Limb (tissue), 2 donors: ENCODE measurements around the gene MICAL3.

ENCODE experiments used
- DNase-seq, 2 donors: peaks; one replicate each; pipeline ENCODE4 v3.0.0-alpha.2; 2016; ENCODE audit errors: extremely low spot score in 2 of 2

The MICAL3 gene

GRCh38 chr22:17931400-17931825, 92.9 kb downstream of the MICAL3 start:
- no peak for DNase-seq

- no peak for DNase-seq
These were observed 93.7 kb downstream of the MICAL3 start for GRCh38 chr22:17930455-17931313.

DNA sequence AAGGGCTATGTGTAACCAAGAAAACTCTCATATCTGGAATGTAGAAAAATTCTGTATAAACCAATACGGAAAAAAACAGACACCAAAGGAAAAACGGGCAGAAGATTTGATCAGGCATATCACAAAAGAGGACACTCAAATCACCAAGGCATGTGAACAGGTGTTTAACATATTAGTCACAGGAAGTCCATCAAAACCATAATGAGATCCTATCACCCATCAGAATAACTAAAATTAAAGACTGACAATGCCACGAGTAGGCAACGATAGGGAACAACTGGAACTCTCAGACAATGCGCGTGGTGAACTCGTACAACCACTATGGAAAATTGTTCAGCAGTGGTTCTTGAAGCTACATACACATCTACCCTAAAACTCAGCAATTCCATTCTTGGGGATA, 94.5 kb downstream of the MICAL3 start:
- DNase-seq, result no peak

- no peak for DNase-seq
These were observed 96.0 kb downstream of the MICAL3 start for GRCh38 chr22:17928391-17928790.

DNA sequence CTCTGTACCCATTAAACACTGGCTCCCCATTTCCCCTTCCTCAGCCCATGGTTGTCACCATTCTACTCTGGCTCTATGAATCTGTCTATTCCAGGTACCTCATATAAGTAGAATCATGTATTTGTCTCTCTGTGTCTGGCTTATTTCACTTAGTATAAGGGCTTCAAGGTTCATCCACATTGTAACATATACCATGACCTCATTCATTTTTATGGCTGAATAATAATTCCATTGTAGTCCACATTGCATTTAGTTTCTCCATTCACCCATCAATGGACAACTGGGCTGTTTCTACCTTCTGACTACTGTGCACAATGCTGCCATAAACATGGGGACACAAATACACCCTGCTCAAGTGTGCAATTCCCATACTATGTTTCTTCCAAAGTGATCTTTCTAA, 97.3 kb downstream of the MICAL3 start:
- no peak for DNase-seq

- no peak for DNase-seq
These were observed 97.8 kb downstream of the MICAL3 start for GRCh38 chr22:17926516-17926915.

- DNase-seq, result no peak
These were observed 98.9 kb downstream of the MICAL3 start for GRCh38 chr22:17925431-17925841.

DNA sequence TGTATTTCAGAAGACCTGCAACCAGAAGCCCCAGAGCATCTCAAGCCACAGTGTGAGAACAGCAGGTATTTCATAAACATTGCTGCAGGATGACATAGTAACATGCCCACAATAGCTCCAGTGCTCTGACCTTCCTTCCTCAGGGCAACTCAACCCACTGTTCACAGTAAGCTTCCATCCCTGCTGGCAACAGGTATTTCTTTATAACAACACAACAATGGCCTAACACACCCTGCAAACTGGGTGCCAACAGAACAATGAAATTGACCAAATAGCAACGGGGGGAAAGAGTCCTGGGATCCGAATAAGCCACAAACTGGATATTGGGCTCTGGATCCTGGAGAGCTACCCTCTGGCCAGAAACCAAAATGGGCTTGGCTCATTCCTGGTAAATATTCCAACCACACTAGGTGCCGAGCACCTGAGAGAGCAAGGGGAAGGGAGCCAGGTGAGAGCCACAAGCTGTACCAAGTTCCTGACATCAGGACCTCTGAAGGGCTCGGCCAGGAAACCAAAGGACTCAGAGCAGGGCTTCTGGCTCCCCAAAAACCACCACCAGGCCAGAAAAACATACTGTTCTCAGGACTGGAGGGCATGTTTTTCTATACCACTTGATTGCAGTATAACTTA, 99.5 kb downstream of the MICAL3 start:
- DNase-seq, result no peak

DNA sequence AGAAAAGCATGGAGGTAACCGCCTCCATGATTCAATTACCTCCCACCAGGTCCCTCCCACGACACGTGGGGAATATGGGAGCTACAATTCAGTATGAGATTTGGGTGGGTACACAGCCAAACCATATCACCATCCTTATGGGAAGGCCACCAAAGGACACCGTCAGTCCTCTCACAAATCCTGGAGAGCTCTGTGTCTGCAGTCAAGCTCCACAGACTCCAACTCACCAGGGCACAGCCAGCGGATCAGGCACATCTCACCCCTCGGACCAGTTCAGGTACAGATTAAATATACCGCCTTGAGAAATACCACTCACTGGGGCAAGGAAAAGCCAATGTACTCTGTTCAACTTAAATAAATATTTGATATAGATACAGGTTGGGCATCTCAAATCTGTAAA, 100.3 kb downstream of the MICAL3 start:
- DNase-seq, result no peak

- DNase-seq, result peak in 1 of 2 donors; percentile 68
These were observed 101.1 kb downstream of the MICAL3 start for GRCh38 chr22:17922925-17923903.

DNA sequence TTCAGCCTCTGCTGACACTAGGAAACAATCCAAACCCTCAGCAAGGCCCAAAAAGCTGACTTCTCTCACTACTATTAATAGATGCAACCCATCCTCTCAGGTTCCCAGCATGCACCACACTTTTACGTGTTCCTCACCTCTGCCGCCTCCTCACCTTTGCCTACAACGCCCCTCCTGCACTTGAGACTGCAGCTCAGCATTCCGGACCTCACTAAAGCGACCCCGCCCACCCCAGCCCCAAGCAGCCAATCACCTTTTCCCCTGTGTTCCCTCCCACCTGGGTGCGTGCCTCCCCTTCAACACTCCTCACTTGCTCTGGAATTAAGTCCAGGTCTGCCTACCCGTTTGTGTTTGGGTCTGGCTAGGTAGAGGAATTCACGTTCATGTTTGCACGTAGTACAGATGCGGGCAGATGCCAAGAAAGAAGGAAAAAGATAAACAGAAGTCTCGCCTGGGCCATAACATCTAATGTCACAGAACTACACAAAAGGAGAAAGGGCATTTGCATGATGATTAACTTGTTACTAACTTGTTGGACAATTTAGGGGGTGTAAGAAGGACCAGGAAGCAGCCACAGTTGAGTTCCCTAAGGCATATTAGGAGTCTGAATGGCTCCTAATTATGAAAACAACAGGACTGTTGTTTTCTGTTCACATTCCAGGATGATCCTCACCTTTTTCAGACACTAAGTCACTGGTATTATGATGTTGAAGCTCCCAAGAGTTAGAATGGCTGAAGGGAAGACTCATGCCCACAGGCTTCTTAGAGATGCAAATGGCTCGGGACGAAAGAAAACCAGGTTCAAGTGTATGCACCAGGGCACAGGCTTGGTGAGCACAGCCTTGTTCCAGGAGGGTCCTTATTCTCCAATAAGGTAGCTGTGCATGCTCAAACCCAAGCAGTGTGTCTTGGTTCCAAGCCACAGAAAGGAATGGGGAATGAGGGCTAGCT, 102.2 kb downstream of the MICAL3 start:
- DNase-seq, result no peak

DNA sequence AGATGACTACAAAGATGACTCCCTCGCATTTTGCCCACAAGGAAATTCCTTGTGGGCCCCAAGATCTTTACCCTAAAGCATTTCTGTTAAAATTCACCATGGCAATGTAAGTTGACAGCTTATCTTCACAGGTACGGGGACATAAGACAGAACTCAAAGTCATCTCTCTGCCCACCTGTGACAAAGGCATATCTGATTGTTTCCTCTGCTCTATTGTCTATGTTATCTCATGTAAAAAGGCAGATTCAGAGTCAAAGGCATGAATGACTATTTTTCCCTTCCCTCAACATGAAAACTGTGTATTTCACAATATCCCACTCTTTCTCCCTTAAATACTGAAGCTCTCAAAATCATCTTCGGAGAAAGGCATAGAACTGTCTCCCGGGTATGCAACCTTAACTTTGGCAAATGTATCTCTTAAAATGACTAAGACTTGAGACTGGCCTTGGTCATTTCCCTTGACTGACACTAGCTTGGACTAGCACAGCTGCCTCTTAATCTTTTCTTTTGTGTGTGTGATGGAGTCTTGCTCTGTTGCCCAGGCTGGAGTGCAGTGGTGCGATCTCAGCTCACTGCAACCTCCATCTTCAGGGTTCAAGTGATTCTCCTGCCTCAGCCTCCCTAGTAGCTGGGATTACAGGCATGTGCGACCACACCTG, 103.2 kb downstream of the MICAL3 start:
- DNase-seq, result no peak

GRCh38 chr22:17920145-17920605, 104.2 kb downstream of the MICAL3 start:
- no peak for DNase-seq

DNA sequence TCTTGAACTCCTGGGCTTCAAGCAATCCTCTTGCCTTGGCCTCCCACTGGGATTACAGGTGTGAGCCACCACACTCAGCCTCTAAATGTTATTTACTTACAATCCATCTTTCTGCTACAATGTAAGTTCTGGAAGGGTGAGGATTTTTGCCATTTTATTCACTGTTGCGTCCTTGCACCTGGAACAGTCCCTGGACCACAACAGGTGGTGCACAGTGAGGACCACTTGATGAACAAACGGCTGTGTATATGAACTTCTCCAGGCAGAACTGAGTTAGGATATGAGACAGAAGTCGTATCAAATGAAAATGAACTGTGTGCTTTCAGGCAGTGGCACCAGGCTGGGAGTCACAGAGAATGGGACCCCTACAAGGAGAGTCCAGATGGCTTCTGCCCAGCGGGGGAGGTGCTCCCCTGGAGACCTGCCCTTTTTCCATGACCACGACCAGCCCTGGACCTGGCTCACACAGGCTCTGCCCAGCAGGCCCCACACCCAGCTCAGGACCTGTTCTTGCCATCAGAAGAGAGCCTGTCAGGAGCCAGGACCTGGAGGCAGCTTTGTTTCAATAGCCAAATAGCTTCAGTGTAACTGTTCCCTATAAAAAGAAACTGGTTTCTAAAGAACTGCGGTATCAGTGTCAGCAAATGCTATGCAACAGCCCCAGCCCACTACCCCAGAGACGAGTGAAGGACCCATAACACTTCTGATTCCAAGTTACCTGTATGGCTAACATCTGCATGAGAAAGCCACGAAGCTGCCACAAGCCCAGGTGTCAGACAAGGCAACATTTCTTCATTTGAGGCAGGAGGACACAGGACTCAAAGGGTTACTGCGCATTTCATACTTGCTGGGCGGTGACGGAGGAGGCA, 104.9 kb downstream of the MICAL3 start:
- DNase-seq, result no peak

- no peak for DNase-seq
These were observed 105.5 kb downstream of the MICAL3 start for GRCh38 chr22:17918840-17919239.

DNA sequence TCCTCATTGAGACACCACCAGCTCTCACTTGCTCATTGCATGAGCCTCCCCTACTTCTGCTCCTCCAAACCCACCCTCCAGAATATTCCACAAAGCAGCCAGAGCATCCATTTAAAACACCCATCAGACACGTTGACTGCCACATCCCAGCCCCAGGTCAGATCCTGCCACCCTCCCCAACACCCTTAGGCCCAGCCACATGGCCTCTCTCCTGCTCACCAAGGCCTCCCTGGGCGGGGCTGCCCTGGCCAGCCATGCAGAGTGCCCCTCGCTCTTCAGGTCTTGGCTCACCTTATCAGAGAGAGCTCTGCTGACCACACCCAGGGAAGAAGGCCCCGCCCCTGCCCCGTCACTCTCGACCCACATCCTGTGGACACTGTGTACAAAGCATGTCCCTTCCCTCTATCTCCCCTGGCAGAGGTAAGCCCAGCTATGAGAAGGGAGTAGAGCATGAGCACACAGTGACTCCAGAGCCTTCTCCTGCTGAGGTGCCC, 106.8 kb downstream of the MICAL3 start:
- DNase-seq, result no peak

DNA sequence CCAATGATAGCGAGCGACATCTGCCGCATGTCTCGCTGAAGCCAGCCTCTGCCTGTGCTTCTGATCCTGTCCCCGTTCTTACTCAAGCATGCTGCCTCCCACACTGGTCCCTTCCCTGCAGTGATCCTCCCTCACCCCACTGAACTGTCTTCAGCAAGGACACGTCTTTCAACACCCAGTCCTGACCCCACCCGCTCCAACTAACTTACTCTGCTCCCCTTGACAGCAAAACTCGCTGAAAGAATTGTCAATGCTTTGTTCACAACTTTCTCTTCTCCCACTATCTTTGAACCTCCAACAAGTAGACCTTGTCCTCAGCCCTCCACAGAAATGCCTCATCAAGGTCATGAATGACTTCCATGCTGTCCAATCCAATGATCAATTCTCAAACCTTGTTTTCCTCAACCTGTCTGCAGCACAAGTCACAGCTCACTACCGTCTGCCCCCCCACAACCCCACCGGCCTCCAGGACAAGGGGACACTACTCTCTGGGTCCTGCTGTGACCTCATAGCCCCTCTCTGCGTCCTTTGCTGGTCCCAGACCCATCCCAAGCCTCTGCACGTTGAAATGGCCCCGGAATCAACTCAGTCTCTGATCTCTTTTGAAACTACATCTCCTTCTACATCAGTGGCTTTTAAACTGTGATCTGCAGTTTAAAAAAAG, 108.0 kb downstream of the MICAL3 start:
- no peak for DNase-seq

GRCh38 chr22:17915676-17916075, 108.7 kb downstream of the MICAL3 start:
- no peak for DNase-seq
